CD14-positive monocyte (primary cell): Measurements from ENCODE around the gene CLEC4G. TPM values are rescaled to one million over a fixed set of nuclear protein-coding genes. Genes with fewer than 3 reads are reported as not detected.

Experiments
- DNase-seq, 3 donors: peaks; one replicate each; pipeline ENCODE4 v3.0.0-alpha.2; 2011 to 2022
- H2AFZ ChIP-seq: 2 replicates; pipeline ENCODE4 v1.6.0; 2012; ENCODE audit warnings: mild to moderate bottlenecking, low read depth, low read length, inconsistent platforms; ENCODE audit not compliant: insufficient read depth, poor library complexity, severe bottlenecking
- H3K27ac ChIP-seq, 2 donors: 1 replicate in 1 of 2; 2 replicates in 1 of 2; pipeline ENCODE4 v1.5.1; 2012 to 2013; ENCODE audit warnings: low read length in 2 of 2, control low read depth in 1 of 2, inconsistent platforms in 1 of 2, low read depth in 1 of 2, mild to moderate bottlenecking in 1 of 2
- H3K27me3 ChIP-seq, 2 donors: one replicate each; pipeline versions ENCODE4 v1.6.0 to v1.6.1; 2011 to 2013; ENCODE audit warnings: low read length in 2 of 2; ENCODE audit not compliant: control insufficient read depth in 2 of 2, insufficient read depth in 2 of 2
- H3K36me3 ChIP-seq, 2 donors: replicated peaks in 1 of 2; 1 replicate in 1 of 2; 2 replicates in 1 of 2; pipeline versions ENCODE4 v1.5.1 to v1.6.1; 2012 to 2013; ENCODE audit warnings: low read length in 2 of 2, control low read depth in 1 of 2, inconsistent platforms in 1 of 2, mild to moderate bottlenecking in 1 of 2; ENCODE audit not compliant: insufficient read depth in 2 of 2, control insufficient read depth in 1 of 2
- H3K4me1 ChIP-seq, 2 donors: 1 replicate in 1 of 2; 2 replicates in 1 of 2; pipeline versions ENCODE4 v1.5.1 to v1.6.1; 2012 to 2013; ENCODE audit warnings: low read length in 2 of 2, control low read depth in 1 of 2, inconsistent platforms in 1 of 2, mild to moderate bottlenecking in 1 of 2, moderate library complexity in 1 of 2; ENCODE audit not compliant: insufficient read depth in 2 of 2, control insufficient read depth in 1 of 2
- H3K4me2 ChIP-seq: replicated peaks from 2 replicates; pipeline ENCODE3; 2012; ENCODE audit warnings: low read length, moderate library complexity, mild to moderate bottlenecking; ENCODE audit not compliant: poor library complexity, severe bottlenecking; ENCODE audit errors: extremely low read depth
- H3K4me3 ChIP-seq, 3 experiments: fragments of 200-600 bp in 1 of 3; sonication (generic) in 1 of 3; replicated peaks in 1 of 3; 1 replicate in 2 of 3; 2 replicates in 1 of 3; pipeline ENCODE4 v1.5.1; 2011 to 2013; ENCODE audit warnings: low read length in 3 of 3, mild to moderate bottlenecking in 3 of 3, control low read depth in 2 of 3, low read depth in 2 of 3, inconsistent platforms in 1 of 3, moderate library complexity in 1 of 3
- H3K79me2 ChIP-seq: 2 replicates; pipeline ENCODE4 v1.6.0; 2012; ENCODE audit warnings: mild to moderate bottlenecking, control low read depth, inconsistent platforms, low read length, moderate library complexity; ENCODE audit not compliant: insufficient read depth
- H3K9ac ChIP-seq: 2 replicates; pipeline ENCODE4 v1.6.0; 2017; ENCODE audit warnings: low read length, mild to moderate bottlenecking; ENCODE audit not compliant: insufficient read depth, poor library complexity, severe bottlenecking
- H3K9me3 ChIP-seq, 2 donors: replicated peaks in 1 of 2; 1 replicate in 1 of 2; 2 replicates in 1 of 2; pipeline versions ENCODE4 v1.5.1 to v1.6.1; 2012 to 2013; ENCODE audit warnings: low read length in 2 of 2, control low read depth in 1 of 2; ENCODE audit not compliant: control insufficient read depth in 1 of 2, insufficient read depth in 1 of 2
- H4K20me1 ChIP-seq: 2 replicates; pipeline ENCODE4 v1.6.0; 2012; ENCODE audit warnings: mild to moderate bottlenecking, low read length, control low read depth, moderate library complexity; ENCODE audit not compliant: insufficient read depth
- H3K27ac Mint-ChIP-seq, 7 donors: one replicate each; pipeline ENCODE4 v1.8.0; 2020; ENCODE audit warnings: mild to moderate bottlenecking in 7 of 7, mixed read lengths in 7 of 7, moderate library complexity in 6 of 7, inconsistent platforms in 2 of 7
- H3K27me3 Mint-ChIP-seq, 3 donors: one replicate each; pipeline ENCODE4 v1.8.0; 2021 to 2022; ENCODE audit warnings: low read depth in 3 of 3, mild to moderate bottlenecking in 3 of 3, mixed read lengths in 3 of 3, moderate library complexity in 3 of 3, inconsistent platforms in 1 of 3
- H3K36me3 Mint-ChIP-seq, 2 donors: one replicate each; pipeline ENCODE4 v1.8.0; 2020; ENCODE audit warnings: mixed read lengths in 2 of 2, inconsistent platforms in 1 of 2, mild to moderate bottlenecking in 1 of 2
- H3K4me1 Mint-ChIP-seq: one replicate; pipeline ENCODE4 v1.8.0; 2020; ENCODE audit warnings: mild to moderate bottlenecking, mixed read lengths
- H3K4me3 Mint-ChIP-seq, 2 donors: one replicate each; pipeline ENCODE4 v1.8.0; 2020; ENCODE audit warnings: mild to moderate bottlenecking in 2 of 2, mixed read lengths in 2 of 2, moderate library complexity in 1 of 2
- H3K9me3 Mint-ChIP-seq, 7 donors: one replicate each; pipeline ENCODE4 v1.8.0; 2020 to 2022; ENCODE audit warnings: mixed read lengths in 7 of 7, mild to moderate bottlenecking in 6 of 7, moderate library complexity in 6 of 7, inconsistent platforms in 2 of 7
- CTCF ChIP-seq: fragments of 200-600 bp; IDR thresholded peaks from one replicate; pipeline ENCODE4 v1.8.0; 2022; ENCODE audit warnings: antibody characterized with exemption, mild to moderate bottlenecking
- WGBS: methylation state at CpG from one replicate; pipeline ENCODE4 v1.1.5; 2013; ENCODE audit warnings: missing lambda C conversion rate; ENCODE audit not compliant: insufficient coverage; 5-methylcytosine and 5-hydroxymethylcytosine counted together
- intact Hi-C, 2 donors: fragments of 100-400 bp; cut with micrococcal nuclease; formaldehyde crosslinking; loops; one replicate each; pipeline versions ENCODE4 v1.15.0 to v1.15.1; 2023
- polyA plus RNA-seq, 3 donors: library from polyadenylated mRNA; depleted of rRNA in 1 of 3; unstranded in 2 of 3; stranded (reverse) in 1 of 3; fragments of 300-500 nt in 2 of 3; fragments of >200 nt in 1 of 3; fragmentation: Illumina TruSeq in 2 of 3; gene quantifications; 1 replicate in 2 of 3; 2 replicates in 1 of 3; pipeline ENCODE4 v1.2.3, GENCODE V29; 2012 to 2021

CLEC4G gene
- polyA plus RNA-seq, 3 donors, result 4.7 to 7.9 (median 7.1) TPM

- Histone ChIP-seq H2AFZ (no peak overlapping the region), H3K4me2 (no peak overlapping the region), H3K9ac (no peak overlapping the region), H3K4me1 (peaks cover 50 to 71% of the 10 kb centered on the region in 2 donors), H4K20me1 (no peaks in the 10 kb centered on the region), H3K36me3 (no peaks in the 10 kb centered on the region), H3K4me3 (no peak overlapping the region), H3K27me3 (peaks cover 0 to 3% of the 10 kb centered on the region in 2 donors), H3K9me3 (no peaks in the 10 kb centered on the region), H3K27ac (no peak overlapping the region), H3K79me2 (no peaks in the 10 kb centered on the region)
- peaks cover 2 to 22% (median 19%) of the 10 kb centered on the region in 3 donors for H3K27me3 Mint-ChIP-seq
- H3K9me3 Mint-ChIP-seq, result peaks cover 0 to 6% (median 0%) of the 10 kb centered on the region in 7 donors
- H3K4me3 Mint-ChIP-seq, result peak overlapping the region in 1 of 2 donors; percentile 30
- intact Hi-C loops, result no loop called here
- peaks cover 61% of the 10 kb centered on the region for H3K4me1 Mint-ChIP-seq
- peak overlapping the region in 1 of 7 donors; percentile 56 for H3K27ac Mint-ChIP-seq
- no peak for TF ChIP-seq CTCF
- peaks cover 0 to 13% of the 10 kb centered on the region in 2 donors for H3K36me3 Mint-ChIP-seq
- no peak for DNase-seq
- 90% methylated on average over 4 of the region's 5 CpGs for WGBS
Observed at GRCh38 chr19:7731615-7732014, 295 bp downstream of the CLEC4G start.

GRCh38 chr19:7731218-7731595 lies 703 bp downstream of the CLEC4G start:
- H3K79me2 ChIP-seq, result no peaks in the 10 kb centered on the region
- no peaks in the 10 kb centered on the region for H3K9me3 ChIP-seq
- H3K9me3 Mint-ChIP-seq, result peaks cover 0 to 6% (median 0%) of the 10 kb centered on the region in 7 donors
- no peak overlapping the region for H2AFZ ChIP-seq
- H3K27me3 ChIP-seq, result peaks cover 0 to 3% of the 10 kb centered on the region in 2 donors
- intact Hi-C loops, result no loop called here
- DNase-seq, result no peak
- peak overlapping the region in 1 of 7 donors; percentile 56 for H3K27ac Mint-ChIP-seq
- TF ChIP-seq CTCF, result no peak
- no peak overlapping the region for H3K27ac ChIP-seq
- peaks cover 50 to 69% of the 10 kb centered on the region in 2 donors for H3K4me1 ChIP-seq
- no peak overlapping the region for H3K9ac ChIP-seq
- 77% methylated on average over 38 of the region's 39 CpGs for WGBS
- H3K36me3 Mint-ChIP-seq, result peaks cover 0 to 13% of the 10 kb centered on the region in 2 donors
- peaks cover 59% of the 10 kb centered on the region for H3K4me1 Mint-ChIP-seq
- H3K27me3 Mint-ChIP-seq, result peaks cover 2 to 22% (median 16%) of the 10 kb centered on the region in 3 donors
- no peaks in the 10 kb centered on the region for H4K20me1 ChIP-seq
- no peaks in the 10 kb centered on the region for H3K36me3 ChIP-seq
- no peak overlapping the region for H3K4me3 ChIP-seq
- H3K4me2 ChIP-seq, result peak overlapping the region; percentile 83
- peak overlapping the region in 1 of 2 donors; percentile 30 for H3K4me3 Mint-ChIP-seq
